Measurements from ENCODE around the gene FLT4.

GRCh38 chr5:180649297-180650039, at the start of gene FLT4:
- TF ChIP-seq, protein P1, sequence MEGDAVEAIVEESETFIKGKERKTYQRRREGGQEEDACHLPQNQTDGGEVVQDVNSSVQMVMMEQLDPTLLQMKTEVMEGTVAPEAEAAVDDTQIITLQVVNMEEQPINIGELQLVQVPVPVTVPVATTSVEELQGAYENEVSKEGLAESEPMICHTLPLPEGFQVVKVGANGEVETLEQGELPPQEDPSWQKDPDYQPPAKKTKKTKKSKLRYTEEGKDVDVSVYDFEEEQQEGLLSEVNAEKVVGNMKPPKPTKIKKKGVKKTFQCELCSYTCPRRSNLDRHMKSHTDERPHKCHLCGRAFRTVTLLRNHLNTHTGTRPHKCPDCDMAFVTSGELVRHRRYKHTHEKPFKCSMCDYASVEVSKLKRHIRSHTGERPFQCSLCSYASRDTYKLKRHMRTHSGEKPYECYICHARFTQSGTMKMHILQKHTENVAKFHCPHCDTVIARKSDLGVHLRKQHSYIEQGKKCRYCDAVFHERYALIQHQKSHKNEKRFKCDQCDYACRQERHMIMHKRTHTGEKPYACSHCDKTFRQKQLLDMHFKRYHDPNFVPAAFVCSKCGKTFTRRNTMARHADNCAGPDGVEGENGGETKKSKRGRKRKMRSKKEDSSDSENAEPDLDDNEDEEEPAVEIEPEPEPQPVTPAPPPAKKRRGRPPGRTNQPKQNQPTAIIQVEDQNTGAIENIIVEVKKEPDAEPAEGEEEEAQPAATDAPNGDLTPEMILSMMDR (IDR thresholded peaks at IDR 0.05) = no peak
- no peak for TF ChIP-seq POLR2A (IDR thresholded peaks at IDR 0.05)
